Tibial nerve (tissue), 4 donors: ENCODE measurements around the gene BACH2. TPM values are rescaled to one million over a fixed set of nuclear protein-coding genes. Genes with fewer than 3 reads are reported as not detected.

Experiments used
- DNase-seq, 2 donors: peaks; one replicate each; pipeline ENCODE4 v3.0.0-alpha.2; 2019; ENCODE audit warnings: low spot score in 2 of 2
- H3K27ac ChIP-seq, 4 donors: fragments of 200-600 bp; sonication (generic) in 3 of 4; one replicate each; pipeline ENCODE4 v1.5.1; 2017 to 2019; ENCODE audit warnings: mild to moderate bottlenecking in 1 of 4
- H3K27me3 ChIP-seq, 2 donors: fragments of 200-600 bp; sonication (generic) in 1 of 2; one replicate each; pipeline versions ENCODE4 v1.5.1 to v1.6.0; 2017 to 2019
- H3K36me3 ChIP-seq, 3 donors: fragments of 200-600 bp; sonication (generic); one replicate each; pipeline ENCODE4 v1.5.1; 2018 to 2019
- H3K4me1 ChIP-seq, 4 donors: fragments of 200-600 bp; sonication (generic) in 3 of 4; one replicate each; pipeline ENCODE4 v1.5.1; 2017 to 2019
- H3K4me3 ChIP-seq, 4 donors: fragments of 200-600 bp; sonication (generic) in 3 of 4; one replicate each; pipeline ENCODE4 v1.5.1; 2017 to 2019; ENCODE audit warnings: mild to moderate bottlenecking in 1 of 4, moderate library complexity in 1 of 4
- H3K9me3 ChIP-seq, 4 donors: fragments of 200-600 bp; sonication (generic) in 3 of 4; one replicate each; pipeline ENCODE4 v1.5.1; 2017 to 2019
- CTCF ChIP-seq, 5 experiments: fragments of 200-600 bp in 3 of 5; fragments of 450-650 bp in 2 of 5; sonication (generic) in 3 of 5; IDR thresholded peaks; one replicate each; pipeline ENCODE4 v1.5.1; 2016 to 2019; ENCODE audit warnings: antibody characterized with exemption in 5 of 5, mild to moderate bottlenecking in 3 of 5, moderate library complexity in 2 of 5
- EP300 ChIP-seq, 2 donors: sonication (generic); formaldehyde crosslinking; IDR thresholded peaks; one replicate each; pipeline ENCODE4 v1.6.1; 2017; ENCODE audit warnings: antibody characterized with exemption in 2 of 2, mild to moderate bottlenecking in 1 of 2
- POLR2A ChIP-seq, 2 donors: fragments of 450-650 bp; IDR thresholded peaks; one replicate each; pipeline ENCODE4 v1.6.1; 2017; ENCODE audit warnings: antibody characterized with exemption in 2 of 2, mild to moderate bottlenecking in 2 of 2, moderate library complexity in 2 of 2
- whole genome bisulfite sequencing, 2 donors: methylation state at CpG; one replicate each; pipeline ENCODE4 v1.1.5; 2018; 5-methylcytosine and 5-hydroxymethylcytosine counted together
- total RNA-seq, 4 donors: library from RNA; depleted of rRNA; stranded (reverse); fragments of >200 nt; gene quantifications; one replicate each; pipeline ENCODE4 v1.1.0, GENCODE V29; 2016

The BACH2 gene
- total RNA-seq, 4 donors from 2014 or later: 4.4 to 11.1 (median 8.4) TPM

- H3K4me3 ChIP-seq: no peak overlapping the region
- DNase-seq: no peak
- no peaks in the 10 kb centered on the region for H3K9me3 ChIP-seq
- WGBS, 2 donors: 48 to 54% methylated on average over 5 of the region's 5 CpGs
- no peak for TF ChIP-seq EP300 (IDR thresholded peaks at IDR 0.05)
- TF ChIP-seq CTCF (IDR thresholded peaks at IDR 0.05): no peak
- no peak for TF ChIP-seq POLR2A (IDR thresholded peaks at IDR 0.05)
- H3K4me1 ChIP-seq: peaks cover 0 to 7% (median 4%) of the 10 kb centered on the region in 4 donors
- no peak overlapping the region for H3K27ac ChIP-seq
- no peaks in the 10 kb centered on the region for H3K27me3 ChIP-seq
- H3K36me3 ChIP-seq: no peaks in the 10 kb centered on the region
Measured at GRCh38 chr6:90126181-90126580, 170.5 kb downstream of the BACH2 start.

GRCh38 chr6:90124874-90125510 lies 171.7 kb downstream of the BACH2 start:
- H3K27ac ChIP-seq: no peak overlapping the region
- no peak for DNase-seq
- H3K36me3 ChIP-seq: no peaks in the 10 kb centered on the region
- TF ChIP-seq CTCF (IDR thresholded peaks at IDR 0.05): no peak
- peaks cover 0 to 3% (median 3%) of the 10 kb centered on the region in 4 donors for H3K4me1 ChIP-seq
- H3K4me3 ChIP-seq: no peak overlapping the region
- no peaks in the 10 kb centered on the region for H3K27me3 ChIP-seq
- H3K9me3 ChIP-seq: no peaks in the 10 kb centered on the region
- WGBS, 2 donors: 51 to 52% methylated on average over 5 of the region's 5 CpGs

GRCh38 chr6:90123831-90124230 lies 172.8 kb downstream of the BACH2 start:
- no peak for DNase-seq
- Histone ChIP-seq H3K27ac (no peak overlapping the region), H3K4me3 (no peak overlapping the region), H3K9me3 (no peaks in the 10 kb centered on the region), H3K27me3 (no peaks in the 10 kb centered on the region), H3K36me3 (no peaks in the 10 kb centered on the region), H3K4me1 (peaks cover 0 to 3% (median 3%) of the 10 kb centered on the region in 4 donors)
- TF ChIP-seq CTCF (IDR thresholded peaks at IDR 0.05) (no peak), EP300 (IDR thresholded peaks at IDR 0.05) (no peak), POLR2A (IDR thresholded peaks at IDR 0.05) (no peak)
- WGBS, 2 donors: 83% methylated on average over 7 of the region's 7 CpGs

DNA sequence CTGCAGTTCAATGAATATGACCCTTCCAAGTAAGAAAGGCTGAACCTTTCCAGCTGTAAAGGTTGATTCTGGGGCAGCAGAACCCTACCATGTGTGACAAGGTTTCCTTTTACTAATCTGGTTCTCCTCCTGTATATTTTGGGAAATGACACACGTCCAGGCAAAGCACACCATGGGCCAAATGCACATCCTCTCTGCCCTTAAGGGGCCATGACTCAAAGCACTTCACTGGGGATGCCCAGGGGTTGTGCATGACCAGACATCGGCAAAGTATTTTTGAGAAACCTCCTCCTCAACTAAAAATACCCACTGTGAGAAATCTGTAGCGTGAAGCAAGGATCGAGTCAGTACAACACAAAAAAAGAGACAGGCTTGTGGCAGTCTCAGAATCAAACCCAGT lies 174.7 kb downstream of the BACH2 start:
- no peaks in the 10 kb centered on the region for H3K9me3 ChIP-seq
- H3K36me3 ChIP-seq: no peaks in the 10 kb centered on the region
- H3K27me3 ChIP-seq: no peaks in the 10 kb centered on the region
- no peak overlapping the region for H3K27ac ChIP-seq
- 76 to 89% methylated on average over 4 of the region's 4 CpGs for WGBS, 2 donors
- TF ChIP-seq POLR2A (IDR thresholded peaks at IDR 0.05) (no peak), CTCF (IDR thresholded peaks at IDR 0.05) (no peak), EP300 (IDR thresholded peaks at IDR 0.05) (no peak)
- no peak overlapping the region for H3K4me3 ChIP-seq
- H3K4me1 ChIP-seq: peaks cover 0 to 3% (median 2%) of the 10 kb centered on the region in 4 donors
- DNase-seq: no peak

DNA sequence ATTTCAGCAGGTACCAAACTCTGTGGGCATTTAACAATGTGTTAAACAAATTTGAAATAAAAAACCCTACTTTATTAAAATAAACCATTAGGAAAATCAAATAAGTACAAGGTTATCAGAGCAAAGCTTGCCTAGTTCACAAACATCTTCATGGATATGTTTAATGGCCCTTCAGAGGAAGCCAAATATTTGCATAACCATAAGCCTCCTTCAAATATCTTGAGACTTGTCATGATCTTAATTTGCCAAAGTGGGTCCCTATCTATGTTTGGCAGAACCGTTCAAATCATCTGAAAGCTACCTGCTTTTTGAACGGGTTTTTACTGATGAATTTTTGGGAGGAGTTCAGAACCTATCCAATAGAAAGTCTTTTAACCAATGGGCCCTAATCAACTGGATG lies 176.3 kb downstream of the BACH2 start:
- Histone ChIP-seq H3K4me1 (peaks cover 0 to 3% (median 0%) of the 10 kb centered on the region in 4 donors), H3K36me3 (no peaks in the 10 kb centered on the region), H3K9me3 (no peaks in the 10 kb centered on the region), H3K4me3 (no peak overlapping the region), H3K27ac (no peak overlapping the region), H3K27me3 (no peaks in the 10 kb centered on the region)
- 92 to 96% methylated on average over 2 of the region's 2 CpGs for WGBS, 2 donors
- TF ChIP-seq POLR2A (IDR thresholded peaks at IDR 0.05) (no peak), CTCF (IDR thresholded peaks at IDR 0.05) (no peak), EP300 (IDR thresholded peaks at IDR 0.05) (no peak)
- no peak for DNase-seq
